ENCODE measurements around the gene EBI3. TPM values are rescaled to one million over a fixed set of nuclear protein-coding genes. Genes with fewer than 3 reads are reported as not detected.

The EBI3 gene
- total and polyA plus RNA-seq, 2 of the 8 experiments (the other 6 are each of a cell fraction or from before 2014, with no cell fraction given): 0.99 to 8.4 TPM

- peak; percentile 39 for TF ChIP-seq ASH2L (IDR thresholded peaks at IDR 0.05; ENCODE audit: low read length)
- no peak for TF ChIP-seq POLR2AphosphoS5 (IDR thresholded peaks at IDR 0.05; ENCODE audit: low read depth, low read length)
- peak; percentile 70 for TF ChIP-seq KDM4A (IDR thresholded peaks at IDR 0.05; ENCODE audit: low read depth, low read length, severe bottlenecking)
- TF ChIP-seq RAD21 (IDR thresholded peaks at IDR 0.05 in 1 of 2, conservative IDR thresholded peaks at IDR 0.05 in 1 of 2; ENCODE audit: low read depth in 2 of 2, low read length in 2 of 2): no peak
- TF ChIP-seq TAF1 (IDR thresholded peaks at IDR 0.05; ENCODE audit: low read depth, low read length): peak; percentile 34; the same call in 1 of the 2 replicates
- no peak for TF ChIP-seq TEAD4 (IDR thresholded peaks at IDR 0.05; ENCODE audit: low read depth, low read length)
- no peak for TF ChIP-seq EZH2 (IDR thresholded peaks at IDR 0.05; ENCODE audit: low read depth, low read length, severe bottlenecking)
- Histone ChIP-seq H3K18ac (ENCODE audit: extremely low read depth, low read length) (no peak overlapping the region; the same call in 1 of the 2 replicates), H4K91ac (replicated peaks; ENCODE audit: insufficient read length, low read length) (no peak overlapping the region), H3K4me2 (ENCODE audit: insufficient read depth in 1 of 2, low read depth in 2 of 2, low read length in 2 of 2) (peak overlapping the region; percentile 78 to 88), H2BK12ac (ENCODE audit: low read depth, low read length) (no peak overlapping the region), H3K27me3 (replicated peaks in 1 of 4; ENCODE audit: control insufficient read depth in 3 of 4, extremely low read depth in 1 of 4, insufficient read depth in 3 of 4, low read length in 3 of 4) (peaks cover 9 to 35% (median 29%) of the 10 kb centered on the region in 4 experiments), H3K23ac (ENCODE audit: insufficient read length) (no peak overlapping the region), H3K56ac (replicated peaks; ENCODE audit: insufficient read length, low read depth, low read length) (no peak overlapping the region), H4K5ac (ENCODE audit: insufficient read length, low read depth, low read length) (no peak overlapping the region), H3K4ac (replicated peaks; ENCODE audit: insufficient read length, low read depth, low read length) (no peak overlapping the region), H3K14ac (ENCODE audit: insufficient read length) (no peak overlapping the region), H3K27ac (ENCODE audit: low read depth, low read length) (no peak overlapping the region), H2BK5ac (ENCODE audit: low read depth, low read length) (no peak overlapping the region), H2BK15ac (ENCODE audit: low read length) (no peak overlapping the region), H3K36me3 (ENCODE audit: control insufficient read depth in 2 of 4, insufficient read depth in 4 of 4, low read length in 3 of 4) (no peaks in the 10 kb centered on the region), H3K79me1 (ENCODE audit: low read depth, low read length) (no peaks in the 10 kb centered on the region), H2AK5ac (ENCODE audit: low read depth, low read length) (no peak overlapping the region), H3K23me2 (ENCODE audit: low read depth, low read length) (peaks cover 9% of the 10 kb centered on the region; the same call in 1 of the 2 replicates), H3K79me2 (ENCODE audit: control insufficient read depth in 1 of 2, insufficient read depth in 2 of 2, low read length in 2 of 2) (no peaks in the 10 kb centered on the region), H2BK120ac (replicated peaks; ENCODE audit: low read depth, low read length) (no peak overlapping the region), H3K4me1 (replicated peaks in 1 of 4; ENCODE audit: control insufficient read depth in 3 of 4, insufficient read depth in 4 of 4, low read length in 3 of 4) (peaks cover 0 to 2% (median under 1%) of the 10 kb centered on the region in 4 experiments; a peak in 5 of 7 replicates), H4K8ac (ENCODE audit: extremely low read depth, insufficient read depth, low read length) (peak overlapping the region; percentile 86; the same call in 1 of the 2 replicates), H3K4me3 (ENCODE audit: extremely low read depth in 1 of 4, insufficient read depth in 2 of 4, low read depth in 3 of 4, low read length in 4 of 4) (peak overlapping the region; percentile 49 to 88 (median 57)), H3K9ac (replicated peaks in 1 of 4; ENCODE audit: extremely low read depth in 1 of 4, low read depth in 3 of 4, low read length in 3 of 4) (no peak overlapping the region), H3K9me3 (ENCODE audit: insufficient read depth in 2 of 2, low read depth in 1 of 2, low read length in 1 of 2) (no peaks in the 10 kb centered on the region), H2BK20ac (ENCODE audit: low read length) (no peak overlapping the region), H2AFZ (ENCODE audit: low read length) (no peak overlapping the region), H4K20me1 (replicated peaks in 1 of 2; ENCODE audit: control insufficient read depth in 1 of 2, insufficient read depth in 2 of 2, low read length in 2 of 2) (no peaks in the 10 kb centered on the region)
- DNase-seq (ENCODE audit: low read depth in 1 of 2, low spot score in 2 of 2) (peak in 1 of 2 experiments; percentile 60), FAIRE-seq (no peak)
- ChIA-PET POLR2A (ENCODE audit: partially characterized antibody) (interaction anchor here (0.6 to 2.4 kb wide), 7 partner anchors 11 to 732 kb away, joined by 3 to 11 read pairs (median 3); no protein-coding TSS in a partner anchor), CTCF (ENCODE audit: partially characterized antibody) (interaction anchor here (0.8 to 14.6 kb wide), 4 partner anchors 12 to 67 kb away, joined by 5 to 311 read pairs (median 16); partner anchors contain the start of genes MPND and STAP2)
- WGBS, 2 experiments (ENCODE audit: extremely low coverage in 1 of 2, insufficient coverage in 1 of 2, insufficient read length in 1 of 2, insufficient replicate concordance in 2 of 2, low coverage in 1 of 2, low lambda C conversion rate in 2 of 2, missing lambda C conversion rate in 1 of 2): 3% methylated on average over 6 of the region's 30 CpGs; no CpG with 5 or more reads in 1 of the 2 experiments
These were observed 49.9 kb downstream of the EBI3 start for GRCh38 chr19:4279267-4279529.

Data from H1 (cell line).